DMS53 treated with DMSO at 0.1 percent for 48 hours (cell line): ENCODE results near the gene SLC39A12.

Experiments
- DNase-seq: peaks from one replicate; lab custom pipeline; 2025; ENCODE audit not compliant: unreplicated experiment; lab: John Stamatoyannopoulos, UW

Gene SLC39A12

DNA sequence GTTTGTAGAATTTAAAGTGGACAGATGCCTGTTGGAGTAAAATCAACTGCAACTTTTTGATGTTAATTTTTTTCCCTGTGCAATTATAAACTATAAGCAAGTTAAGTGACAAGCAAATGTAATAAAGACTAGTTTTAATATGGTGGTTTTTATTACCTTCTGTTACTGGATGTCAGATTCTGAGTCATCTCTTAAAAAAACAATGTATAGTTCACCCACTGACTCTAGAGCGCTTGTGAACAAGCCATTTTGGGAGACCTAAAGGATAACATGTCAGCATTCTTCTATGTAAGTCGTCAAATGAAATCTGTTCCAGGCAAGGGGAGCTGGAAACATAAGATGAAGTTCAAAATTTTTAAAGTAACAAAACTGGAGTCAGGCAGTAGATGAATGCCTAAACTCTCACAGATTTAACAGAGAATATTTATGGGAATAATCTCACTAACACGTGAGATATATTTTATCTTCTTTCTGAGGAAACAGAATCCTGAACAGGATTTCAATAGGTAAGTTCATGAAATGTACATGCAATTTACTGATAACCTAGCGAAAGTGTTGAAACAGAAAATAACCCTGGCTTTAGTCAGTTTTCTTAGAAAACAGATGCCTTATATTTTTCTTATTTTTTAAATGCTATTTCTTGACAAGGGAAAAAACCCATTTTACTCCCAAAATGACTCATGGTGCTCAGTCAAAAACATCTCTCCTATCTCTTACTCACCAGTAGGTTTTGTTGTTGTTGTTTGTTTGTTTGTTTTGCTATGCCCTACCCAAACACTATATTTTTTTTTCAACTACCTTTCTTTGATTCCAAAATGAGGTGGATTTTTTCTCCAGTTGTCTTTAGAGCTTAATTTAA is 91.7 kb downstream of the SLC39A12 start:
- DNase-seq, result no peak

DNA sequence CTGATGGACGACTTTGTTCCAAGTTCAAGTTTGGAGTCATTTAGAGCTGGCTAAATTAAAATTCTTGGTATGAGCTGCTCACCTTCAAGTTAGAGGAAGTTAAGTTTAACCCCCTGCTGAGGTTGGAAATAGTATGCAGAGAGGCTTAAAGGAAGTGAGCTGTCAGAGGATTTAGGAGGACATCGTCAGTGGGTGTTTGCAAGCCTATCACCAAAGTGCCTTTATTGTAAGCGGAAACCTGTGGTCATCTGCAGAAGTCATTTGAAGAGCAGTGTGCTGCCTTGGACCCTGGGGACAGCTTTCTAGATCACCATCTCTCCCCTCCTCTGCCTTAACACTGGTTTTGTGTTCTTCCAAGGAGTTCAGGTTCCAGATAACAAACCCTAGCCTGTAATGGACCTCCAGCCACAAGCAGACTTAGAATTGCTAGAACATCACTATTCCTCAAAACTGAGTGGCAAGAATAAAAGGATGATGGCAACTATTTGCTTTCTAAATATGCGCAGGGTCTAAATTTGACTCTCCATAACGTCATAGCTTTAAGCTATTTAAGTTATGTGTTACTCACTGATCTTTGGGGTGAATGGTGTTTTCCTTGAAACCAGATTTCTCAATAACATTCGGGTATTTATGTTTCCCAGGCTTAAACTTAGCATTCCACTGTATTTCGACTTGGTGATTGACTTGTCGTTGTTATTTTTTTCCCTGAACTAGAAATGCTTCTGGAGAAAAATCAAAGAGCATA is 93.4 kb downstream of the SLC39A12 start:
- DNase-seq, result no peak

DNA sequence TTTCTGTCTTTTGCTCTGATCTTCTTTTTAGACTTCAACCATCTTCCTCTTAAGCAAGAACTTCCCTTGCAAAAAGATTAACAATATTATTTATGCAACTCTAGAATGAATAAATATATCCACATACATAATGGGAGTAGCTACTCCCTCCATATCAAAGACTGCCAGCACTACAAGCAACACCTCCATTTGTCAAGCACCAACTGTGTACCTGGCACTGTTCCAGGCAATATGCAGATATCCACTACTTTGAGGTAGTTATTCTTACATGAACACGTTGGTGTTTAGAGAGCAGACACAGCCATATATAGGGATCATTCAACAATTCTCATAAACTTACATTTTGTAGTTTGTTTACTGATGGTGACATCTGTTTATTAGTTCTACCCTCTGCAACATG is 104.9 kb downstream of the SLC39A12 start:
- DNase-seq, result no peak

DNA sequence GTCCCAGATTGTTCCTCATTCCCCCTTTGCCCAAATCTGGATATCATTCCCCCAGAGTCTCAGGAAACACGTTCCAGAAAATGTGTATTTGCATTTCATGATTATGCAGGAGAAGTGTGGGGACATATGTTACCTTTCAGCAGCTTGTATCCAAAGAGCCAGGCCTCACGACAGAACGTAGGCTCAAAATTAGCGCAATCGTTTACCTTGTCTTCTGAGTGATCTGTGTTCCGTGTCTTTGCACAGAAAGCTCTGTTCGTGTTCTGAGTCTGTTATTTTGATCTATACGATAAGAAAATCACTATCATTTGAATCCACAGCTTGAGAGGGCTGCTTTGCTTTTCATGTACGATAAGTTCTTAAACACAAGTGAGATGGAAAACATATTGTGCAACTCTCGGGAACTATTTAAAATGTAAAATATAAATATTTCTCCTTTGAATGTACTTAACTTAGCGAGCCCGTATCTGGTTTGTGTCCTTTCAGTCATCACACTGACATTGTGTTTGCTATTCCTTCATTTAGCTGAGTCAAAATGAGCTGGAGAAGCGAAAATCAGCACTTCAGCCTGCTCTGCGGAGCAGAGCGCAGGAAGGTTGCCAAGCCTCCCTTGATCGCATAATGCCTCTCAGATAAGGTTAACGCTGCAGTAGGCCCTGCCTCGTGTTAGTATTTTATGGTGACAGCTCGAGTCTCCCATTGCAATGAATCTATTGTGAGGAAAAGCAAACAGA is 108.3 kb downstream of the SLC39A12 start:
- DNase-seq, result no peak

DNA sequence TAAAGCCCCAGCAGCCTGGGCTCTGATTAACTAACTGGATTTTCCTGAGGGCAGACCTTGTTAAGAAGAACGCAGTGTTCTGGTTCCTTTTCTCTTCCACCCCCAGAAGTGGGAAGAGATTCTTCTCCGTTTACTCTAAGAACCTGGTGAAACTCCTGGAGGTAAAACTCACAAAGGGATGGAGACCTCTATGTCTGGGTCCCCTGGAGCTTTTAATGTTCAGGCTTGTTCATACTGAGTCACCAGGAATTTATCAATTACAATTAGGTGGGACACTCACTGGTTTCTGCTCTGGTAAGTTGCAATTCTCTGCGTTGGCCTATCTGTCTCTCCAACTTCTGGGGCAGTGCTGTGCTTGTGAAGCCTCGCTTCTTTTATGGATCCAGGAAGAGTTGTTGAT is 115.2 kb downstream of the SLC39A12 start:
- DNase-seq, result no peak

DNA sequence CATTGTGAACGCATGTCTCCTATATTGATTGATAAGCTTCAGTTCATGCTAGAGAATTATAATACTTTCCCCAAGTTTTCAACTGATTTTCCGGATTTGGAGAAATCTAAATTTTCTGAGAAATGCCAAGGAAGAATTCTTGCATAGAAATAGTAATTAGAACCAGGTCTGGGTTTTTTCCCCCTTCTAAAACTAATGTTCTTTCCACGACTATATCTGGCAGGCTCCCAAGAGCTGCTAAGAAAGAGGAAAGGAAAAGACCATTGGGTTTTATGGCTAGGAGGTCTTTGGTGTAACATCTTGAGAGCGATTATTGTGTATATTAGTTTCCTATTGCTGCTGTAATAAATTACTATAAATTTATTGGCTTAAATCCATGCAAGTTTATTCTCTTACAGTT is 116.7 kb downstream of the SLC39A12 start:
- no peak for DNase-seq

DNA sequence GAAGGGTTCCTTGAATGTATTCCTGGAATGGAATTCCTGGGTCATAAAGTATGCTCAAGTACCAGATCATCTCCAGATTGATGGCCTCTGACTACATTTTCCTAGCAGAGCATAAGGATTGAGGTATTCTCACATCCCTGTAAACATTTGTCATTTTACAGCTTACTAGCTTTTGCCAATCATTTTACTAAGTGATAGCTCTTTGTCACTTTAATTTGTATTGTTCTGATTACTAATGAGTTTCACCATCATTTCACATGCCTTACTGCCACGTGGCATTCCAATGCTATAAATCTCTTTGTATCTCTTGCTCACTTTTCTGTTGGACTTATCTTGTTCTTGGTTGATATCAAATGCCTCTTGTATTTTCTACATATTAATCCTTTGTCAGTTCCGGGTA is 119.9 kb downstream of the SLC39A12 start:
- no peak for DNase-seq

DNA sequence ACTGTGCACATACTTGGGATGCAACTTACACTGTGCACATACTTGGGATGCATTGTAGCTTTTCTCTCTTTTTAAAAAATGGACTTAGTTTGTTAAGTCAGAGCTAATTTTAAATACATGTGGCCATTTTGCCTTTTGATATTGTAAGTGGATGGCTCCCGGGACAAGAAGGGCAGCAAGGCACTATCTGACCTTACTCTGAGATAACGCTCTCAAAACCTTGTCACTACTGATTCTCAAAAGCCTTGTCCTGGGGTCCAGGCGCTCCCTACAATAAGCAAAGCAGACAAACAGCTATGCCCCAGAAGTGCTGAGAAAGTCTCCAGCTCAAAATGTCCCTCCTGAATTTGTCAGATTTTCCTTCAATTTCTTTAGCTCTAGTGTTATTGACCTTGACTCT is 121.6 kb downstream of the SLC39A12 start:
- DNase-seq, result no peak

DNA sequence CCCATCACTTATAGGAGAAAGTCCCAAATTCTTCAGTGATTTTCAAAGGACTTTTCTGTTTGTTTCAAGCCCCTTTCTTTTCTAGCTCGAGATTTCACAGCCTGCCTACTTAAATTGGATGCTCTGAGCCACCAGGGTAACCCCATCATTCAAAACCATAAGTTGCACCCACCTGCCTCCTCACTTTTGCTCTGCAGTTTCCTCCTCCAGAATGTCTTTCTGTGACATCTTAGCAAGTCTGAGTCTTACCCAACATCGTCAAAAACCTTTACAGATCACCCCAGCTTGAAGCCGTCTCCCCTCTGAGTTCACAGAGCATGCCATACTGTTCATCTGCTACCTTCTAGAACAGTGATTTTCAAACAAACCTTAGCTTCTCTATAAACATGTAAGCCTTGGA is 124.2 kb downstream of the SLC39A12 start:
- no peak for DNase-seq

DNA sequence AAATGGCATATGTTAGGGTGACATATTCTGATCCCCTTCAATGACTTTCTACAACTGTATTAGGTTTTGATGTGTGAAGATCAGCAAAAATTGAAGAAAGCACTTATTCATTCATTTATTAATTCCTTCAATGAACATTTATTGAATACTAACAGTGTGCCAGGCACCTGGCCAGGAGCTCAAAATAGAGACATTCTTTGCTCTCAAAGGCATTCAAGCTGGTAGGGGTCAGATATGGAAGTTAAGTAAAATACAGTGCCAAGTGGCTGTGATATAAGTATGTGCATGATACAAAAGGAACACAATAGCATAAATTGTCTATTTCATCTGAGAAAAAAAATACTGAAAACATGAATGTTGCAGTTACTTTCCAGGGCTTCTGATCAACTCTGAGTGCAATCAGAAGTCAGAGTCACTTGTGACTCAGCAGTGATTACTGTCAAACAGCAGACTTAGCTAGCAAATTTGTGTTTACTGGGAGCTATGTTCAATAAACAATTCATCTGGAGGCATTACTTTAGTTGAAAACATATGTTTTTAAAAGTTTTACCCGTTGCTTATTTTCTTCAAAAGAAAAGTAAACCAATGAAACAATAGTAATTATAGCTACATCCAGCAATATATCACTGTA is 128.1 kb downstream of the SLC39A12 start:
- DNase-seq, result no peak

DNA sequence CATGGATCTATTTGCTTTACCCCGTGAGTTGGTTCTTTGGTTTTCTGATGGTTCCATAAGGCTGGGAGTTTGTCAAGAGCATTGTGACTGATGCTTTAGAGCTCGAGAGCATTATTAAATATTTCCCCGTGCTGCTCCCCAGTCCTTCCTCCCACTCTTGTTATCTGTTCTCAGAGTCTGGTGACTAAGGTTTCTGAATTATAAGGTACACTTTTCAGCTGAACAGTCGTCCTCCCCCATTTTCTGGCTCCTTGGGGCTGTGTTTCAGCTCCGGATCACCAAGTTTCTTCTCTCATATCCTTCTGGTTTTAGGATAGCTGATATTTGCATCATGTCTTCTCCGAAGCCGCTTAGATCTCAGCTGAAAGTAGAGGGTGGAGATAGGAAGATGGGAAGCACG is 130.7 kb downstream of the SLC39A12 start:
- DNase-seq, result no peak

DNA sequence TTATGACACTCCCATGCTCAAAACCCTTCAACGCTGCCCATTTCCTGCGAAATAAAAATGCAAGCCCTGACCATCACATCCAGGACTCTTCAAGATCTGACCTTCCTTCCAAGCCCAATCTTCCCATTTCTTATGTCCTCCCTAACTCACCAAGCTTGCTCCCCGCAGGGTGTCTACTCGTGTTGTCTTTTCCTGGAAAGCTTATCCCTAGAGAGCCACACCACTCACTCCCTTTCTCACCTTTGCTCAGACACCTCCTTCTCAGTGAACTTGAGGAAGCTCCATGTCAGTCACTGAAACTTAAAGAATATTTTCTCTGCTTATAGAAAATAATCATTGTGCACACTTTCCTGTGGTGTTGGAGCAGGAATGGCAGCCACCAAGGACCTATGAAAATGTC is 134.1 kb downstream of the SLC39A12 start:
- no peak for DNase-seq

DNA sequence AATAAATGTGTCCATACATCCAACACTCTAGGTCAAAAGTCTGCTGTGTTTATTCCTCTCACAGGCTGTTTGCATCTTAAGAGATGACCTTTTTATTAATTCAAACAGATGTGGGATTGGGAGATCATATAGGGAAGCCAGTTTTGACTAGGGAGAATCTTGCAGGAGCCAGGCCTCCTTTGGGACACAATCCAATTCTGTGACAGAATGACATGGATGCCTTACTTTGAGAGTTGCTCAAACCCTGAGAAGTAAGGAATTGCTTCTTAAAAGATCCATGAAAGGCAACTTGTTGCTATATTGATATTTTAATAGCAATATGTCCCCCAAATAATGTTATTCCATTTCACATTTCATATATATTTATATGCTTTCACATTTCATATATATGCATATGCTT is 135.0 kb downstream of the SLC39A12 start:
- no peak for DNase-seq

DNA sequence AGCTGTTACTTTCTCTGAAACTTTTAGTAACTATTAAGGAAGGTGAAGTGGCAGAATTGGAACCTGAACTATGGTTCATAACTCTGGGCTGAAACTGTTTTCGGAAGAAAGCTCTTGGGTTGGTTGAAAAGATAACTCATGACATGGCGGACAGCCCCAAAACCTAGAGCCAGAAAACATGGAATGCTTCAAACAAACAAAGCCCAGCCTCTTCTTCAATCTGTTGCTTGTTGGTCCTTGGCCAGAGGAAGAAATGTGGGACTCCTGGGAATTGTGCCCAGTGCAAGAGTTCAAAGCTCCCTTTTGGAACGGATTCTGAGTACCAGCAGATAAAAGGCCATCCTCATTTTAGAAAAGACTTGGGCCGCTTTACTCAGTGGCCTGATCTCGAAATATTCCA is 135.6 kb downstream of the SLC39A12 start:
- no peak for DNase-seq
